ENCODE data around the gene TTC4. TPM values are rescaled to one million over a fixed set of nuclear protein-coding genes. Genes with fewer than 3 reads are reported as not detected.

The TTC4 gene
- total RNA-seq, 1 donor from 2014 or later = 24.0 TPM

DNA sequence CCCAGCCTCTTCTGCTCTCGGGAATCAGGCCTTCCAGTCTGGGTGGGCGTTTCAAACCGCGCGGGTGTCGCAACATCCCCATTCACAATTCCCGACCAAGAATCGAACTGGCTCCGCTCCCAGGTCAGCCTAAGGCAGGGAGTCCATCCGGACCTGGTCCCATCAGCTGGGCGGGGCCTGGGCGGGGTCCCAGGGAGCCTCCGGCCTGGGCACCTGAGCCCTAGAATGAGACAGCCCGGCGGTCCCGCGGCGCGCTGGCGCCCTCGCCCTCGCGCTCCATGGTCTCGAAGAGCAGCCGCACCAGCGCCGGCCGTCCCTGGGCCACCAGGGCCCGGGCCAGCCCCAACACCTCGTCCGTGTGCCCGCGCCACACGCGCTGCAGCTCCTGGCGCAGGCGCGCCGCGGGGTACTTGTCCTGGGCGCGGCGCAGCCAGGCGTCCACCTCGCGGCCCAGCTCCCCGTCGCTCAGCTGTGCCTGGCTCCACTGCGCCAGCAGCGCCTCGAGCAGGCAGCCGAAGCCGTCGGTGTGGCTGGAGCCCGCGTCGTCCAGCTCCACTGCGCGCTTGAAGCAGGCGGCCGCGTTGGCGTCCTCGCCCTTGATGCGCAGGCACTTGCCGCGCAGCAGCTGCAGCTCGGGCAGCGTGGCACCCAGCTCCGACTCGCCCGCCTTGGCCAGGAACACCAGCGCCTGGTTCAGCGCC lies 65.5 kb downstream of the TTC4 start:
- intact Hi-C loops (cut with micrococcal nuclease) = no loop called here

- intact Hi-C loops (cut with micrococcal nuclease) = no loop called here
These were observed 66.5 kb downstream of the TTC4 start for GRCh38 chr1:54782156-54782555.

DNA sequence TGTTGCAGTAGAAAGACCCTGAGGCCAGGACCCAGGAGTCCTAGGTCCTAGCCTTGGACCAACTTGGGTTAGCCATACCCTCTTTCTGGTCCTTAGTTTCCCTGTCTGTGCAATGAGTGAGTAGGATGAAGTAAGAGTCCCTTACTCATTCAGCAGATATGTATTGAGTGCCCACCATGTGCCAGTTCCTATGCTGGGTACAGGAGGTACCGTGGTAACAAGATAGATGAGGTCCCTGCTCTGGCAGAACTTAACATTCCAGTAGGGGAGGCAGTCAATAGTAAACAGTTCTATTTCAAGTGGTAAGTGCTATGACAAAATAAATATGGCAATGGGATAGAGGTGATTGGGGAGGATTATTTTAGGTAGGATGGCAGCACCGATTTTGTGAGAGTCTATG lies 66.9 kb downstream of the TTC4 start:
- intact Hi-C loops (cut with micrococcal nuclease) = no loop called here

DNA sequence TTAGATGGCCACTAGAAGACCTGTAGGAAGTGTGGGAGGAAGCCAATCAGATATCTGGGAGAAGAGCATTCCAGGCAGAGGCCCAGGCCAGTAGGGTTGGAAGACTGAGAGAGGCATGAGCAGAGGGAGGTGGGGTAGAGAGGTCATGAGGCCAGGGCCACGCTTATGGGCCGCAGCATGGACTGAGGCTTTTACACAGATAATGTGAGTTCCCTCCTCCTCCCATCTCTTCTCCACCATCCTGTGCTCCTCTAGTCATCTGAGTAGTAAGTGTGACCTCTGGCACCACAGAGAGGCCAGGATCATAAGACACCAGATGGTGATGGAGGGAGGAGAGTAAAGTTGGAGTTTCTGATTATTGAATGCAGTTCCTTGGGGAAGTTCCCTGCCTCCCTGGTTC lies 68.4 kb downstream of the TTC4 start:
- intact Hi-C loops (cut with micrococcal nuclease) = no loop called here

DNA sequence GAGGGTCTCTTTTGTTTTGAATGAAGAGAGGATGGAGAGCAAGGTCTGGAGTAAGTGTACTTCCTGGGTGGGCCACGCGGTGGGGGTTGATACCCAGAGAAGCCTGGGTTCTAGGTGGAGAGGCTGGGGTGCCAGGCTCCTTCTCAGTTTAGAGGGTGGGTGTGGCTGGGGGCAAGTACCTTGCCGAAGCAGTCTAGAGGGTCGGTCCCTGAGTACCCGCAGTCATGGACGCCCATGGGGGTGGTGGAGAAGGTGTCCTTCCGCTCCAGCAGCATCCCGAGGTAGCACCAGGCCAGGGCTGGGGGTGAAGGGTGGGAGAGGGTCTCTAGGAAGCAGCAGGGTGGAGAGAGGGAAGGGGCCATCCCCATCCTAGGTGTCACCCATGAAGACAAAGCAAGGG lies 71.1 kb downstream of the TTC4 start:
- intact Hi-C loops (cut with micrococcal nuclease) = no loop called here

GRCh38 chr1:54787604-54788003 lies 71.9 kb downstream of the TTC4 start:
- intact Hi-C loops (cut with micrococcal nuclease) = no loop called here

- intact Hi-C loops (cut with micrococcal nuclease) = no loop called here
These were observed 72.8 kb downstream of the TTC4 start for GRCh38 chr1:54788459-54788858.

GRCh38 chr1:54791880-54792522 lies 76.3 kb downstream of the TTC4 start:
- intact Hi-C loops (cut with micrococcal nuclease) = loop anchor here (10.0 kb wide), 1 partner anchor 1377 kb away; no protein-coding TSS in a partner anchor

Other genes starting within 250 kb of the TTC4 start
- 1.6 and 1.8 TPM in 2 replicates for gene ACOT11, start 167.6 kb upstream of the TTC4 start, total RNA-seq
- not detected in 2 replicates for gene FAM151A, start 92.3 kb upstream of the TTC4 start, total RNA-seq
- 0.39 TPM in 1 of 2 replicates, not detected in the other for gene MROH7, start 74.1 kb upstream of the TTC4 start, total RNA-seq
- gene PARS2, start 48.7 kb downstream of the TTC4 start, total RNA-seq = 5.0 and 5.6 TPM in 2 replicates
- 10.2 and 11.0 TPM in 2 replicates for gene TTC22, start 85.5 kb downstream of the TTC4 start, total RNA-seq
- gene DHCR24, start 171.3 kb downstream of the TTC4 start, total RNA-seq = 130 and 139 TPM in 2 replicates